Body of pancreas (tissue), 4 donors: ENCODE results near the gene VCAM1.

Experiments used
- POLR2A ChIP-seq, 3 donors: fragments of 450-650 bp; IDR thresholded peaks; one replicate each; pipeline ENCODE4 v1.6.1; 2016; ENCODE audit warnings: antibody characterized with exemption in 3 of 3, mild to moderate bottlenecking in 2 of 3
- TF ChIP-seq, protein P1 (sequence below), 7 experiments: fragments of 450-650 bp in 4 of 7; fragments of 200-600 bp in 3 of 7; sonication (generic) in 3 of 7; IDR thresholded peaks; one replicate each; pipeline ENCODE4 v1.5.1; 2016 to 2019; ENCODE audit warnings: antibody characterized with exemption in 7 of 7

DNA sequence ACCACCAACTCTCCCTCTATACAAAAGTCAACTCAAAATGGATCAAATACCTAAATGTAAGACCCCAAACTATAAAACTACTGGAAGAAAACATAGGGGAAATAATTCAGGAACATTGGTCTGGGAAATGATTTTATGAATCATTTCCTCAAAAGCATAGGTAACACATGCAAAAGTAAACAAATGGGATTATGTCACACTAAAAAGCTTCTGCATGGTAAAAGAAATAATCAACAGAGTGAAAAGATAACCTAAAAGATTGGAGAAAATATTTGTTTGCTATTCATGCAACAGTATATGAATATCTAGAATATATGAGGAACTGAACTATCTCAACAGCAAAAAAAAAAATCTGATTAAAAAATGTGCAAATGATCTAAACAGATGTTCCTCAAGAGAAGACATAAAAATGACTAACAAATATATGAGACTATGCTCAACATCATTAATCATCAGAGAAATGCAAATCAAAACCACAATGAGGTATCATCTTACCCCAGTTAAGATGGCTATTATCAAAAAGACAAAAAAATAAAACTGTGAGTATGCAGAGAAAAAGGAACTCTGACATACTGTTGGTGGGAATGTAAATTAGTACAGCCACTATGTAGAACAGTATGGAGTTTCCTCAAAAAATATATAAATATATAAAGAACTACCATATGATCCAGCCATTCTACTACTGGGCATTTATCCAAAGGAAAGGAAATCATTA lies 47.8 kb downstream of the VCAM1 start:
- no peak for TF ChIP-seq POLR2A (IDR thresholded peaks at IDR 0.05)
- TF ChIP-seq, protein P1, sequence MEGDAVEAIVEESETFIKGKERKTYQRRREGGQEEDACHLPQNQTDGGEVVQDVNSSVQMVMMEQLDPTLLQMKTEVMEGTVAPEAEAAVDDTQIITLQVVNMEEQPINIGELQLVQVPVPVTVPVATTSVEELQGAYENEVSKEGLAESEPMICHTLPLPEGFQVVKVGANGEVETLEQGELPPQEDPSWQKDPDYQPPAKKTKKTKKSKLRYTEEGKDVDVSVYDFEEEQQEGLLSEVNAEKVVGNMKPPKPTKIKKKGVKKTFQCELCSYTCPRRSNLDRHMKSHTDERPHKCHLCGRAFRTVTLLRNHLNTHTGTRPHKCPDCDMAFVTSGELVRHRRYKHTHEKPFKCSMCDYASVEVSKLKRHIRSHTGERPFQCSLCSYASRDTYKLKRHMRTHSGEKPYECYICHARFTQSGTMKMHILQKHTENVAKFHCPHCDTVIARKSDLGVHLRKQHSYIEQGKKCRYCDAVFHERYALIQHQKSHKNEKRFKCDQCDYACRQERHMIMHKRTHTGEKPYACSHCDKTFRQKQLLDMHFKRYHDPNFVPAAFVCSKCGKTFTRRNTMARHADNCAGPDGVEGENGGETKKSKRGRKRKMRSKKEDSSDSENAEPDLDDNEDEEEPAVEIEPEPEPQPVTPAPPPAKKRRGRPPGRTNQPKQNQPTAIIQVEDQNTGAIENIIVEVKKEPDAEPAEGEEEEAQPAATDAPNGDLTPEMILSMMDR (IDR thresholded peaks at IDR 0.05), result no peak
